PC-9 (cell line): ENCODE results near the gene ITPKB.

Experiments
- CTCF ChIP-seq: fragments of 200-600 bp; sonication (generic); conservative IDR thresholded peaks from 2 replicates; pipeline ENCODE4 v1.6.1; 2017; ENCODE audit warnings: mixed run types, antibody characterized with exemption, mild to moderate bottlenecking, moderate library complexity
- EZH2 ChIP-seq: fragments of 200-600 bp; sonication (generic); IDR thresholded peaks from 2 replicates; pipeline ENCODE4 v1.8.0; 2017; ENCODE audit warnings: antibody characterized with exemption, low read depth

- TF ChIP-seq CTCF (no peak), EZH2 (no peak)
These were observed 52.3 kb downstream of the ITPKB start for GRCh38 chr1:226686440-226687425.
